ENCODE measurements around the gene SLC16A8. TPM values are rescaled to one million over a fixed set of nuclear protein-coding genes. Genes with fewer than 3 reads are reported as not detected.

SLC16A8 gene
- total and polyA plus RNA-seq, 9 of the 15 experiments (the other 6 are each of a cell fraction or from before 2014, with no cell fraction given), result not detected

- H3K27me3 ChIP-seq (ENCODE audit: control insufficient read depth in 2 of 2, insufficient read depth in 2 of 2, low read length in 2 of 2), result no peaks in the 10 kb centered on the region
- FAIRE-seq (no peak), ATAC-seq (peak; percentile 81), DNase-seq (ENCODE audit: extremely low read depth in 1 of 4, low spot score in 3 of 4) (peak in 1 of 4 experiments; percentile 33)
- intact Hi-C loops (cut with micrococcal nuclease), result no loop called here
- peak overlapping the region in 1 of 2 experiments; percentile 35; a peak in 1 of 4 replicates for H3K9ac ChIP-seq (ENCODE audit: insufficient read depth in 1 of 2, low read depth in 2 of 2, low read length in 2 of 2)
- ChIA-PET CTCF (ENCODE audit: low intra/inter-chr PET ratio) (no interaction called here), POLR2A (interaction anchor here (0.6 to 1.8 kb wide), 4 partner anchors 9 to 545 kb away, joined by 3 to 9 read pairs (median 4); no protein-coding TSS in a partner anchor)
- H3K36me3 ChIP-seq (ENCODE audit: control insufficient read depth, insufficient read depth, low read length), result no peaks in the 10 kb centered on the region
- BruUV-seq (replicated peaks), result no TSS peak
- in situ Hi-C loops (cut with MboI), result no loop called here
- peaks cover 0 to 21% of the 10 kb centered on the region in 2 experiments; a peak in 3 of 5 replicates for H3K4me1 ChIP-seq (replicated peaks in 1 of 2; ENCODE audit: control insufficient read depth in 2 of 2, insufficient read depth in 2 of 2, low read length in 2 of 2)
- H3K9me3 ChIP-seq (replicated peaks; ENCODE audit: control insufficient read depth, insufficient read depth, low read depth, low read length), result no peaks in the 10 kb centered on the region
- H3K79me2 ChIP-seq (ENCODE audit: control insufficient read depth, insufficient read depth, low read length), result no peaks in the 10 kb centered on the region
- no peak overlapping the region for H3K27ac ChIP-seq (ENCODE audit: extremely low read depth, low read depth, low read length)
- no peaks in the 10 kb centered on the region for H3K9me1 ChIP-seq (ENCODE audit: control insufficient read depth, insufficient read depth, low read length)
- 45% methylated on average over 12 of the region's 16 CpGs for WGBS (ENCODE audit: insufficient coverage, low coverage, missing lambda C conversion rate)
- no peak overlapping the region for H2AFZ ChIP-seq (ENCODE audit: low read depth, low read length)
- no peaks in the 10 kb centered on the region for H4K20me1 ChIP-seq (replicated peaks; ENCODE audit: control insufficient read depth, insufficient read depth, low read length)
- H3K4me3 ChIP-seq, result no peak overlapping the region
- H3K4me2 ChIP-seq (ENCODE audit: insufficient read depth, low read length), result no peak overlapping the region
- TF ChIP-seq ZKSCAN1 (IDR thresholded peaks at IDR 0.05; ENCODE audit: low read depth, low read length) (peak; percentile 71; the same call in 1 of the 2 replicates), TRIM28 (IDR thresholded peaks at IDR 0.05) (0 out of 2 replicates have a peak, but pooled peaks have one; percentile 29), ATF3 (IDR thresholded peaks at IDR 0.05) (peak; percentile 59), ATF3 (CRISPR knock-in tag; conservative IDR thresholded peaks at IDR 0.05) (no peak), PHB2 (IDR thresholded peaks at IDR 0.05; ENCODE audit: low read depth) (no peak), PRDM10 (IDR thresholded peaks at IDR 0.05; ENCODE audit: partially characterized antibody) (peak; percentile 11), ZNF184 (CRISPR knock-in tag; IDR thresholded peaks at IDR 0.05) (peak; percentile 97), JUND (IDR thresholded peaks at IDR 0.05; ENCODE audit: borderline replicate concordance, low read depth, low read length) (peak; percentile 18; the same call in 1 of the 2 replicates), JUND (tag; IDR thresholded peaks at IDR 0.05; ENCODE audit: borderline replicate concordance, low read depth, low read length) (no peak), RAD21 (CRISPR knock-in tag; conservative IDR thresholded peaks at IDR 0.05 in 1 of 2, IDR thresholded peaks at IDR 0.05 in 1 of 2) (peak in 1 of 2 experiments; percentile 30; a peak in 1 of 4 replicates)
Observed at GRCh38 chr22:38043151-38044039, 40.6 kb downstream of the SLC16A8 start.
